GM11168 (cell line): ENCODE data around the gene CCDC158.
"Not testable (repeated sequence)": the region's sequence is repeated elsewhere in the genome, so short reads cannot be mapped to it uniquely, and the experiment has no call there.

Experiments used
- in situ Hi-C: fragments of 300-500 bp; cut with MboI; formaldehyde crosslinking; loops from one replicate; pipeline ENCODE4 v1.12.0; 2022; ENCODE audit warnings: low sequenced_read_pairs; ENCODE audit not compliant: unreplicated experiment

CCDC158 gene

DNA sequence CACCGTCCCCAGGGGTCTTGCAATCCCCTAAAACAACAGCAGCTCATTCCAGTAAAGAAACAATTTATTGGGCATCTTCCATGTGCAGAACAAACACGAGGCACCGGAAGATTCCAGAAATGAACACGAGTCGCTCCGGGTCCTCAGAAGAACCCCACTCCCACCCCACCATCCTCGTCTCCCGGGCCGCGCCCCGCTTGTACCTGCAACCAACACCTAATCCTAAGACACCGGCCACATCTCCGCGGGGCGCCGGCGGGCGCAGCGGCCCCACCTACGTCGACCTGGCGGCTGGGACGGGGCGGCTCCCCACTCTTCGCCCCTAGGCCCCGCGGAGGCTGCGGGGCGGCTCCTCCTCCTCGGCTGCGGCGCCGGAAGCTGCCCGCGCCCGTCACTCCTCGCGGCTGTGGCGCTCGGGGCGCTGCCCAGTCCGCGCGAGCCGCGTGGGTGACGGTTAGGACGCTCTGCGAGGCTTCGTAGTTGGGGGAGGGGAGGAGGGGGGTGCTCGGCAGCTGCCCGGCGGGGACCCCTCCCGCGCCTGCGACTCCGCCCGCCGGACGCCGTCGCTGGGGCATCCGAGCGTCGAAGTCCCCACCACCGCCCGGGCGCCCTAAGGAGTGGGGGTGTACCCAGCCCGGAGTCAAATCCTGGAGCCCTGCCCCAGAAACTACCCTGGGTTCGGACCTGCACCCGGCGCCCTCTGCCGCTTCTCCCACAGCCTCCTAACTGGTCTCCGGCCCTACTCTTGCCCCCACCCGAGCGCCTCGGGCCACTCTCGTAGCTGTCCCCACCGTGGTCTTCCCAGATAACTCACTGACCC lies at the start of gene CCDC158:
CCDC158 (minus strand) TSS at position 380 of the 820 bp plus-strand sequence. CDS start 17,934 bp downstream, outside the sequence.
- in situ Hi-C loops = no loop called here

DNA sequence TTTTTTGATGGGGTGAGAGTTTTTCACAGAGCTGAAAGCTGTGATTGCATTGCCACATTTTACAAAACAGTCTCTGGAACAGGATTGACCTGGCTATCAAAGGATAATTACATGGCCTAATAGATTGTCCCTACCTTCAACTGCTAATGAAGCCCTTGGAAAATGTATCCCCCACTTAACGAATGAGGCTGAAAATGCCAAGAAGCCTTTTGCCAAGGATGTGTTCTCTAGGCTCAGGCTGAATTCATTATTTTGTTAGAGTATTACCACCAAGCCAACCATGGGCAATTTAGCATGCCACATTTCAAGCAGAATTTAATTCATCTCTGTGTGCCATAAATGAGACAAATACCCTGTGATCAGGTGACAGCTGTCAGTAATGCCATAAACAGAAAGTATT lies 49.6 kb upstream of the CCDC158 start:
- in situ Hi-C loops = no loop called here

DNA sequence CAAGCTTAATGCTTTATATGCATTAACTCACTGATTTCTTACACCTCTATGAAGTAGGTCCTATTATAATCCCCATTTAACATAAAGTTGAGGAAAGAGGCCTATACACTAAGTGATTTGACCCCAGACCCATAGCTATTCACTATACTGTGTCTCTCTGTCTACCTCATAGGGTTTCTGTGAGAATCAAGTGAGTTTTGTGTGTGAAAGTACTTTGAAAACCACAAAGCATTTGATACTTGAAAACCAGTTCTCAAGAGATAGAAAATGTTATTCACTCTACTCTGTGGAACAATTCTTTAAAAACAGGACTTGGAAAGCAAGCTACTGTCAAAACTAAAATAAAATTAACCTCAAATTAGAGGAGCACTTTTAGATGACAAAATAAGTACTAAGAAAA lies 49.1 kb upstream of the CCDC158 start:
- in situ Hi-C loops = no loop called here

DNA sequence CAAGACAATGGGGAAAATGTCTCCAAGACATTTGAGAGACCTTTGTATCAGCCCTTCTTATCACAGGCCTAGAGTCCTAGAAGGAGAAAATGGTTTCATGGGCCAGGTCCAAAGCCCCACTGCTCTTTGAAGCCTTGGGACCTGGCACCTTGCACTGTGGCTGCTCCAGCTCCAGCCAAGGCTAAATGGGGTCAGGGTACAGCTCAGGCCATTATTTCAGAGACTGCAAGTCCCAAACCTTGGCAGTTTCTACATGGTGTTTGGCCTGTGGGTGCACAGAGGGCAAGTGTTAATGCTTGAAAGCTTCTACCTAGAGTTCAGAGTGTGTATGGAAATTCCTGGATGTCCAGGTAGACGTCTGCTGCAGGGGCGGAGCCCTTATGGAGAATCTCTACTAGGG lies 42.6 kb upstream of the CCDC158 start:
- in situ Hi-C loops = no loop called here

DNA sequence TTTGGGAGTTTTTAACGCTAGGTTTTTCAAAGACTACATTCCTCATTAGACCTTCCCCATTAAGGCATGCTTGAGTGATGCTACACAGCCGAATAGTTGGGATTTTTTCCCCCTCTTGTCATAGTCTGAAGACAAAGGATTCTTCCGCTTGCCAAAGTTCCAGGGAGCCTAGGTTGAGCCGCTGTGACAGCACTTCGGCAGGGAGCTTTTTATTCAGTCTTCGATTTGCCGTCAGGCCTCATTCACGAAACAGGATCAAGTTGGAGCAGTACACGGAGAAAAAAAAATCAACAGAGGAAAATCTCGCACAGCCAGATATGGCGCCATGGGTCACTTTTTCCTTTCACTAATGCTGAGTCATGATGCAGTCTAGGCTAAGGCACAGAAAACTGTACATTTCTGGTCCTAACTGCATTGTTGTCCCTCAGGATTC lies 38.4 kb upstream of the CCDC158 start:
- in situ Hi-C loops = no loop called here

DNA sequence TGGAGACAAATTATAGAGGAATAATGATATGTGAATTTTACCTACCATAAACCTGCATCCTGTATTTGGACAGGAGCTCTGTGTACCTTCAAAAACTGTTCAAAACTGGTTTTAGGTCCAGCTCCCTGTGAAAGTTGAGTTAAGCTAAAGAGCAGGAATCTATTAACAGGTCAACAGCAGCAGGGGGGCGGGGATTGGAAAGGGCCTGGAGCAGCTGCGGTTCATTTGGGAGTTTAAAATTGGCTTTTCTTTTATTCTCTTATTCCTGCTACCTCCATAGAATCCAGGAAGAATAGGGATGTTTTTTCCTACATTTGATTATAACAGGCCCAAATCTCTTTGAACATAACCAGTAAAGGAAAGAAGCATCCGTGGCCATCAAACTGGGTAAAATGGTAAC lies 37.9 kb upstream of the CCDC158 start:
- in situ Hi-C loops = no loop called here

DNA sequence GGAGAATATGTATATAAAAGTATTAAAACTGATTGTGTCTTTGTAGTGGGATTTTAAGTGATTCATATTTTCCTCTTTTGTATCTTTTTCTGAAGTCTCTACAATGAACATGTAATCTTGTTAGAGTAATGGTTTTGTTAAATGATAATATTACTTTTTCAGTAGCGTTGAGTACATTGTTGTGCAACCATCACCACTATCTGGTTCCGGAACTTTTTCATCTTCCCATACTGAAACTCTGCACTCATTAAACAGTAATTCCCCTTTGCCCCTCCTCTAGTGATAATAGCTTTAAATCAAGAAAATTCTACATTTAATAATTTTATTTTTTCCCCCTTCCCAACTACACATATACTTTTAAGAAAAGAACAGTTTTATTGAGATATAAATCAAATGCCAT lies 37.4 kb upstream of the CCDC158 start:
- in situ Hi-C loops = no loop called here

DNA sequence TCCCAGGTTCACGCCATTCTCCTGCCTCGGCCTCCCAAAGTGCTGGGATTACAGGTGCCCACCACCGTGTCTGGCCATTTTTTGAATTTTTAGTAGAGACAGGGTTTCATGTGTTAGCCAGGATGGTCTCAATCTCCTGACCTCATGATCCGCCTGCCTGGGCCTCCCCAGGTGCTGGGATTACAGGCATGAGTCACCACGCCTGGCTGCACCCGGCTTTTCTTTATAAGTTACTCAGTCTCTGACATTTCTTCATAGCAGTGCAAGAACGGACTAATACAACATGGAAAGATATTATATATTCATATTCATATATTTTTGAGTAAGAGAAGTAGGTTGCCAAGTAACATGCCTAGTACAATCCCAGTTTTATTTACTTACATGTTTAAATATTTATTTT lies 36.9 kb upstream of the CCDC158 start:
- in situ Hi-C loops = no loop called here

DNA sequence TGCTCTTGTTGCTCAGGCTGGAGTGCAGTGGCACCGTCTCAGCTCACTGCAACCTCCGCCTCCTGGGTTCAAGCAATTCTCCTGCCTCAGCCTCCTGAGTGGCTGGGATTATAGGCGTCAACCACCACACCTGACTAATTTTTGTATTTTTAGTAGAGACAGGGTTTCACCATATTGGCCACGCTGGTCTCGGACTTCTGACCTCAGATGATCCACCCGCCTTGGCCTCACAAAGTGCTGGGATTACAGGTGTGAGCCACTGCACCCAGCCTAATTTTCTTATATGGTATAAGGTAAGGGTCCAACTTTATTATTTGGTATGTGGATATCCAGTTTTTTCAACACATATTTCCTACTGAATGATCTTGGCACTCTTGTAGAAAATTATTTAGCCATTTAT lies 33.1 kb upstream of the CCDC158 start:
- in situ Hi-C loops = not testable (repeated sequence)

DNA sequence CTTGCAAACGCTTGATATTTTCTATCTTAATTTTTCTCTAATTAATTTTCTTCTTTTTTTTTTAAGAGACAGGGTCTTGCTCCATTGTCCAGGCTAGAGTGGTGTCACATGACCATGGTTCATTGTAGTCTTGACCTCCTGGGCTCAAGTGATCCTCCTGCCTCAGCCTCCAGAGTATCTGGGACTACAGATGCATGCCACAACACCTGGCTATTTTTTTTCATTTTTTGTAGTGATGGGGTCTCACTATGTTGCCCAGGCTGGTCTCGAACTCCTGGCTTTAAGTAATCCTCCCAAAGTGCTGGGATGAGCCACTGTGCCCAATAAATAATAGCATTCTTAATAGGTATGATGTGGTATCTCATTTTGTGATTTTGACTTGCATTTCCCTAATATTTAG lies 32.3 kb upstream of the CCDC158 start:
- in situ Hi-C loops = no loop called here

DNA sequence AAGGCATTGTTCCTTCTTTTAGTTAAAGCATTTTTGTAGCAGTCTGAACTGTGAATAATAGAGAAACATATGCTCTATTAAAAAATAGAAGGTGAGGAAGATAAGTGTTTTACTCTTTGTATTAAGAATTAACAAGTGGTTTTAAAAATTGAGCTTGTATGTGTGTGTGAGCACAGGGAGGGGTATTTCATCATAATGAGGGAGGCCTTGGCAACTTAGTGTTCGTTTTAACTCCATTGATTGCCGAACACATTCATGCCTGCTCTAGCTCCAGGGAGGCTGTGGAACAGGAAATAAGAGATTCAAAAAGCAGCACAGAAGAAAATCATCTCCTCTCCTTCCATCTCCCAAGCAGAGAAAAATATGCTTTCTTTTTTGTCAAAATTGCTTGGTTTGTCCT lies 28.9 kb upstream of the CCDC158 start:
- in situ Hi-C loops = no loop called here

DNA sequence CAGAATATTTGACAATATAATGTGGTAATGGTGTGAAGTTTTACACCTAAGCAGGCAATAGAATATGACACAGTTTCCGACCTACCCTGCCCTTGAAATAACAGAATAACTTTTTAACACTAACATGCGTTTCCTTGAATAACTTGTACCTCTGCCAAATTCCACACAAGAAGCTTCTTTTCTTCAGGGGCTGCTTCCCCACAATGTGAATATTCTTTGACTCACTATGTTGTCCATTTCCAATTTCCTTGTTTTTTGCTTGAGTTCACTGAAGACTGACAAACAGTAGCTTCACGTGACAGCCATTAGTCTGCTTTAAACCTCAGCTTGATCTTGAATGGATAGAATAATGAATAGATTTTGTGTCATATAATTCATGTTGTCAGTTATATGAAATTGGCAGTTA lies 28.4 kb upstream of the CCDC158 start:
- in situ Hi-C loops = no loop called here

DNA sequence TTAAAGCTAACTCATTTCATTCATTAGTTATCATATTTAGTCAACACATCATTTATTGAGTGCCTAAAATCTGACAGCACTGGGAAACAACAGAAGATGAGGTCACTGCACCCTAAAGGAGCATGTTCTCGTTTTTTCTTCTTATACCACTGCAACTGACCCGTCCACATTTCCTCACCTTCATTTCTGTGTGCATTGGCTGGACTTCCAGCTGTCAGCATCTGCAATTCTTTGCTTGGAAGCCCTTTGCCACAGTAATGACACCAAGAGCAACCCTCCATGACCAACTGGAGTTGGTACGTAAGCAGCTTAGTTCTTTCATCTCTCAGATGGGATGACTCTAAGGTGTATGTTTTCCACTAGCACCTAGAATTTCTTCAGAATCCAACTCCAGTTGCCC lies 27.3 kb upstream of the CCDC158 start:
- in situ Hi-C loops = no loop called here

DNA sequence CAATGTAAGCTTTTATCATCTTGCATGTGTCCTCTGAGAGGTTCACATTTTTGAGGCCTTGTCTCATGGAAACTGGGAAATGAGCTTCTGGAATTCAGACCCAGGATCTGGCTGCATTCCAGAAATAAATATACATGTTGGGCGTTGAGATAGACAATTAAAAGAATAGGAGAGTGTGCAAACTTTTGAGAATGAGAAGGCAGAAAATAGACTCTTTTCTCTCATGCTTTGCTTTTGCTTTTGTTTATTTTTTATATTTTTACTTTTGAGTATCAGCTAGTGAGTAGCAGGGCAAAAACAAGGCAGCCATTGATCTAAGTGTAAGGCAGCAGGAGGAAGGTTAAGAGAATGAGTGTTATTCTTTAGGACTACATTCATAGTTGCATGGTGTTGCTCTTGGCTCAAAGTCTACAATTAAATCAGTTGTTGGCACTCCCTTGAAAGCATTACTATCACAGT lies 26.5 kb upstream of the CCDC158 start:
- in situ Hi-C loops = no loop called here

DNA sequence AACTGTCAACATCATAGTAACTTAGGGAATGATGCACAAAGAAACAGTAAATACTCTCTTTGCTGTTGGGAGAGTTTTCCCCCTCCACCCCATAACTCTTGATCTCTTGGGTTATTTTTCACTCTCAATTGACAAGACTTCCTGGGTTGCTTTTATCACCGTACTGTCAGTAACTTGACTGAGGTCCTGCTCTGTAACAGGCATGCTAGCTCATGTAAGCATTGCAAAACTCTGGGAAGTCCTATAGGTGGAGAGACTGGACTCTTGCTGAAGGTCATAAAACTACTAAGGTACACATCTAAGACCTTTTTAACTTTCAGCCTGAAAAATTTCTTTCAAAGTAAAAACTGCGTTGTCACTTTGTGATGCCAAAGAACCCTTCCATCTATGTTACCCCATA lies 25.0 kb upstream of the CCDC158 start:
- in situ Hi-C loops = no loop called here

DNA sequence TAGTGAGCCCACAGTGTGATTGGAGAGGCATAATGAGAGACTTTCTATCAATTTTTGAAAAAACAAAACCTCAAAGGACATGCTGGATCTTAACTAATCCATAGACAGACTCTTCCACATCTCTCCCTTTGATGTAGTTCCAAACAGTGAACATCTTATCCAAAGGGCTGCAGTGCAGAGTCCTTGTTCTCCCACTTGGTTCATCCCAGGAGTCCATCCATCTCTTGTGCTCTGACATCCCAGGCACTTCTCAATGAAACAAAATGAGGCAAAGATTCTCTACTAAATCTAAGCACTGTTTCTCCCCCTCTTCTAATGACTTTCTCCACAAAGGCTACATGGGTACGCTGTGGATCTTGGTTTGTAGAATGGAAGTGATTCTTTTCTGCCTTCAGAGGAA lies 22.4 kb upstream of the CCDC158 start:
- in situ Hi-C loops = no loop called here

DNA sequence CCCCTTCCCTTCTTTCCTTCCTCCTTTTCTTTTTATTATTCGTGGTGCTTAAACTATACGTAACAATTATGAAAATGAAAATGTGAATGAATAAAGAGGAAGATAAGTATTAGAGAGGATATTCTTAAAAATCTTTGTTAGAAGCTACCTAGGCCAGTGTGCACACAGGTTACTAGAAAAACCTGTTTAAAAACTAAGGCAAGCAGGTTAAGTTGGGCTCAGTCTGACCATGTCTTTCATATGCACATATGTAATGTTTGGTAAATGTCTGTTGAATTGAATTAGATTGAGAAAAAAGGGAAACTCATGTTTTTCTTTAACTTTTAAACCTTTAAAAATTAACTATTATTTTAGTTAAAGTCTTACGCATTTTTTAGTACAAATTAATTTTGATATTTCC lies 21.9 kb upstream of the CCDC158 start:
- in situ Hi-C loops = no loop called here

DNA sequence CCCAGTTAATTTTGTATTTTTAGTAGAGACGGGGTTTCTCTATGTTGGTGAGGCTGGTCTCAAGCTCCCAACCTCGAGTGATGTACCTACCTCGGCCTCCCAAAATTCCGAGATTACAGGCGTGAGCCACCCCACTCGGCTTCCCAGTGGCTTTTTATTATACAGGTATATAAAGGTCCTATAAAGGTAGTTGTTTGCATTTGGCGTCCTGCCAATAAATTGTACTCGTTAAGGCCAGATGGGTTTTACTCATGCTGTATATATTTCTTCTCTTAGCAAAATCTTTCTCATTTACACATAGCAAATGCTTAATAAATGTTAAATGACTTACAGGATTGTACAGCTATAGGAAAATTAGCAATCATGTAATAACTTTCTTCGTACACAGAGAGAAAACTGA lies 20.9 kb upstream of the CCDC158 start:
- in situ Hi-C loops = no loop called here

DNA sequence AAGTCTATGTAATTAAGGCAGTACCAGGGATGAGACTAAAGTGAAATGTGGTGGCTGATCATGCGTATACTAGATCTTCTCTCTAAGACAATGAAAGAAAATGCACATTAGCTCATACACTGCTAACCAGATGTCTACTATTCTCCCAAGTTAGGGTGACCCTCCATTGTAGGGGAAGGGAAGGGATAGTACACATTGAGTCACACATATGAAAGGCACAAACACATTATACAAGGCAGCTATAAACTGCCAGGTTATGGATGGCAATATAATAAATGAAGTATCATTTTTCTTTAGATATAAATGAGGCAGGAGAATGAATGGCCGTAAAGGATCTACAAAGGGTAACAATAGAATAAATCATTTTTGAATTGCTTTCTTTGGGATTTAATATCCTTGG lies 18.6 kb upstream of the CCDC158 start:
- in situ Hi-C loops = loop anchor here (10.0 kb wide), 1 partner anchor 315 kb away; no protein-coding TSS in a partner anchor

DNA sequence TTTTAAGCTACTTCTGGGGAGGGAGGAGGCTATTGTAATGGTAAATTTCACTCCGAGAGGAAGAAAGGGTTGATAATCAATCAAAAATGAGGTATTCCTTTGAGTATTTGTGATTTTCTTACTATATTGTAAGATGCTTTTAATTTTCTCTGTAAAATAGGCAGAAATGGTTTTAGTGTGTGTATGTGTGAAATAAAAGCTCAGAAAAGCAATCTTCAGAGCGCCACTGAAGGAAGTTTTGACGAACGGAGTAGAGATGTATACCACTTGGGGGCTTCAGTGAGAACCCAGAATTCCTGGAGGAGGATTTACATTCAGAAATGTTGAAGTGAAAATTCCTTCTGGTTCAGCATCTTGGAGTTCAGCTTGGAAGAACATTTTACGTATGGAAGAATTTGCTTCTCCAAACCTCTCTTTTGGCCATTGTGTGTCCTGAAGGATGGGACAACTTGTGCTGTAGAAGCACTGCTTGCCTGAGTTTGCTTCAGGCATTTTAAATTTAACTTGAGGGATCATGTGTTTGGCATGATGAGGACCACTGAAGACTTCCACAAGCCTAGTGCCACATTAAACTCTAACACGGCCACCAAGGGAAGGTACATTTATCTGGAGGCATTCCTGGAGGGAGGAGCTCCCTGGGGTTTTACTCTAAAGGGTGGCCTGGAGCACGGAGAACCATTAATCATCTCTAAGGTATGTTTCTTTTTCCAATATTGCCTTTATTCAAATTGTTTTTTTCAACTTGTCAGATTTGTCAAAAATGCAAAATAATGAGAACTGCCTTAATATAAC lies 14.8 kb upstream of the CCDC158 start:
- in situ Hi-C loops = loop anchor here (10.0 kb wide), 1 partner anchor 319 kb away; no protein-coding TSS in a partner anchor

DNA sequence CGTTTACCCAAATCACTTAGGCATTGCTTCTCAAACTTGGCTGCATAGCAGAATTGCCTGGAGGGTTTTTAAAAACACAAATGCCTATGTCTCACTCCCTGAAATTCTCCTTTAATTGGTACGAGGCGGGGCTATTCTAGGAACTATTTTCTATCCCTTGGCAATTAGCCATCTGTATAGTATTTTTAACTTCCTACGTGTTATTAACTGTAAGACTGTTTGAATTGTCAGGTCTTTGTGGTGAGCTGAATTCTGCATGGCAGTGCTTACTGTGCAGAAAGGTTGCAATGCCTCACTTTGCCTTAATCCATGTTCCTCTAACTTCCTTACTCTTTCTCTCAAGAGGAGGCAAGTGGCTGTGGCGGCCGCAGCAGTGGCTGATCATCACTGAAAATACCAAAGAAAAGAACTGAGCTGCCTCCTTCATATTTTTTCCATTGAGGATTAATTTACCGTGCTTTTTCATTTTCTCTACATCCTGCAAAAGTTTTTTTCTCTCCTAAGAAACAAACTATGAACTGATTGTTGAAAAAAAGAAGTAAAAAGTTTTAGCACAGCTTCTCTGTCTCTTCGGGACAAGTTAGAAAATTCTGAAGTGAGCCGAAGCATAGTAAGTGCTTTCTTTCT lies 14.1 kb upstream of the CCDC158 start, which contains the start of gene SHROOM3:
SHROOM3 (plus strand) TSS at position 329 of the 627 bp plus-strand sequence. CDS start 824 bp downstream, outside the sequence.
- in situ Hi-C loops = loop anchor here (10.0 kb wide), 1 partner anchor 320 kb away; no protein-coding TSS in a partner anchor
